HCT116 (cell line): ENCODE data around the gene ERAL1. TPM values are rescaled to one million over a fixed set of nuclear protein-coding genes. Genes with fewer than 3 reads are reported as not detected.

ENCODE experiments used
- ATAC-seq: fragments of 200-7000 bp; cut with Tn5 transposase; 2 replicates; pipeline ENCODE4 v1.9.1; 2020; ENCODE audit warnings: mild to moderate bottlenecking, moderate library complexity
- BruUV-seq: library from RNA; stranded (reverse); fragments of 400-500 nt; replicated peaks from 2 replicates; lab custom pipeline; 2021; lab: Mats Ljungman, UMichigan
- CTCF ChIA-PET: fragments of 300-600 bp; sonication (Branson Sonifier 250); formaldehyde crosslinking; loops from one replicate; lab custom pipeline; 2021; ENCODE audit warnings: antibody characterized with exemption; lab: Charles Lee
- POLR2A ChIA-PET: fragments of 300-600, 350-600 bp; sonication (Branson Sonifier 250); formaldehyde crosslinking; loops from one replicate; lab custom pipeline; 2021; ENCODE audit warnings: antibody characterized with exemption; lab: Charles Lee
- RAD21 ChIA-PET, 2 experiments: fragments of 300-600 bp; sonication (Branson Sonifier 250); formaldehyde crosslinking; loops; one replicate each; lab custom pipeline; 2023; ENCODE audit warnings: low total read pairs in 2 of 2; ENCODE audit not compliant: uncharacterized antibody in 2 of 2, unreplicated experiment in 2 of 2, low non-redundant PET in 1 of 2; lab: Charles Lee
- DNase-seq: peaks from one replicate; pipeline ENCODE4 v3.0.0-alpha.2; 2010; ENCODE audit warnings: low read depth, low spot score
- H2AFZ ChIP-seq: fragments of 200-600 bp; shearing (Covaris generic), sonication (generic); 2 replicates; pipeline ENCODE4 v1.6.1; 2017; ENCODE audit warnings: low read depth, mixed run types, mixed read lengths, antibody characterized with exemption, low read length; ENCODE audit not compliant: poor library complexity, severe bottlenecking
- H3K27ac ChIP-seq: 2 replicates; pipeline ENCODE4 v1.5.1; 2012; ENCODE audit warnings: low read depth, low read length
- H3K27me3 ChIP-seq: fragments of 200-600 bp; sonication (generic); 2 replicates; pipeline ENCODE4 v1.6.1; 2016; ENCODE audit warnings: mixed run types, low read length, mixed read lengths; ENCODE audit not compliant: insufficient read depth
- H3K36me3 ChIP-seq, 2 experiments: fragments of 200-500 bp in 1 of 2; fragments of 200-600 bp in 1 of 2; sonication (Bioruptor generic) in 1 of 2; sonication (generic) in 1 of 2; 2 replicates each; pipeline versions ENCODE4 v1.5.1 to v1.6.1; 2014 to 2016; ENCODE audit warnings: low read length in 2 of 2, inconsistent platforms in 1 of 2, mixed read lengths in 1 of 2, mixed run types in 1 of 2; ENCODE audit not compliant: insufficient read depth in 2 of 2, control insufficient read depth in 1 of 2
- H3K4me1 ChIP-seq, 2 experiments: fragments of 200-600 bp in 1 of 2; sonication (generic) in 1 of 2; 2 replicates each; pipeline versions ENCODE4 v1.5.1 to v1.6.1; 2012 to 2017; ENCODE audit warnings: low read length in 2 of 2, inconsistent platforms in 1 of 2, mild to moderate bottlenecking in 1 of 2, mixed read lengths in 1 of 2, mixed run types in 1 of 2, moderate library complexity in 1 of 2; ENCODE audit not compliant: insufficient read depth in 2 of 2, control insufficient read depth in 1 of 2
- H3K4me2 ChIP-seq: fragments of 200-600 bp; sonication (generic); 2 replicates; pipeline ENCODE4 v1.6.1; 2017; ENCODE audit warnings: mixed run types, low read length, mixed read lengths
- H3K4me3 ChIP-seq, 2 experiments: fragments of 200-600 bp in 1 of 2; sonication (generic) in 1 of 2; replicated peaks in 1 of 2; 2 replicates each; pipeline ENCODE4 v1.5.1; 2011 to 2016; ENCODE audit warnings: low read length in 2 of 2, control low read depth in 1 of 2, low read depth in 1 of 2, mild to moderate bottlenecking in 1 of 2, mixed read lengths in 1 of 2, mixed run types in 1 of 2
- H3K79me2 ChIP-seq: fragments of 200-600 bp; sonication (generic); 2 replicates; pipeline ENCODE4 v1.6.1; 2017; ENCODE audit warnings: mild to moderate bottlenecking, mixed run types, low read length, moderate library complexity, mixed read lengths; ENCODE audit not compliant: insufficient read depth
- H3K9ac ChIP-seq: fragments of 200-600 bp; sonication (generic); 2 replicates; pipeline ENCODE4 v1.6.1; 2016; ENCODE audit warnings: low read length, mixed read lengths
- H3K9me2 ChIP-seq: fragments of 200-600 bp; sonication (generic), shearing (Covaris generic); 2 replicates; pipeline ENCODE4 v1.6.1; 2017; ENCODE audit warnings: mixed run types, mild to moderate bottlenecking, moderate library complexity; ENCODE audit not compliant: insufficient read depth
- H3K9me3 ChIP-seq, 2 experiments: fragments of 200-500 bp in 1 of 2; fragments of 200-600 bp in 1 of 2; sonication (Bioruptor generic) in 1 of 2; sonication (generic) in 1 of 2; 2 replicates each; pipeline ENCODE4 v1.6.1; 2014 to 2017; ENCODE audit warnings: low read length in 2 of 2, mixed read lengths in 2 of 2, inconsistent platforms in 1 of 2, low read depth in 1 of 2, mild to moderate bottlenecking in 1 of 2, mixed run types in 1 of 2, moderate library complexity in 1 of 2; ENCODE audit not compliant: control insufficient read depth in 1 of 2, insufficient read depth in 1 of 2
- H4K20me1 ChIP-seq: fragments of 200-600 bp; sonication (generic), shearing (Covaris generic); 2 replicates; pipeline ENCODE4 v1.6.1; 2017; ENCODE audit warnings: mixed run types, mild to moderate bottlenecking, moderate library complexity; ENCODE audit not compliant: insufficient read depth
- CEBPB ChIP-seq: IDR thresholded peaks from 2 replicates; pipeline ENCODE4 v1.6.1; 2012; ENCODE audit warnings: low read depth
- ELF1 ChIP-seq: IDR thresholded peaks from 2 replicates; pipeline ENCODE4 v1.6.1; 2012; ENCODE audit warnings: low read depth, borderline replicate concordance
- EZH2 ChIP-seq: fragments of 200-600 bp; sonication (generic); IDR thresholded peaks from 2 replicates; pipeline ENCODE4 v1.6.1; 2017; ENCODE audit warnings: antibody characterized with exemption, mixed run types
- POLR2A ChIP-seq: IDR thresholded peaks from 2 replicates; pipeline ENCODE4 v1.7.0; 2011; ENCODE audit warnings: borderline replicate concordance; ENCODE audit not compliant: insufficient read depth, insufficient read length; ENCODE audit errors: extremely low read depth
- RAD21 ChIP-seq: IDR thresholded peaks from 2 replicates; pipeline ENCODE4 v1.6.1; 2012; ENCODE audit warnings: low read depth, mild to moderate bottlenecking
- SP1 ChIP-seq: IDR thresholded peaks from 2 replicates; pipeline ENCODE4 v1.6.1; 2012; ENCODE audit warnings: low read depth
- intact Hi-C: fragments of 100-400 bp; cut with micrococcal nuclease; formaldehyde crosslinking; loops from 2 replicates; pipeline ENCODE4 v1.10.0; 2022
- total RNA-seq: library from RNA; stranded (reverse); gene quantifications from one replicate; pipeline ENCODE4 v1.2.1, GENCODE V29; 2021; ENCODE audit not compliant: unreplicated experiment

The ERAL1 gene
- total RNA-seq, 1 experiment from 2014 or later: 52.0 TPM

- Histone ChIP-seq H3K36me3 (peaks cover 0 to 10% of the 10 kb centered on the region in 2 experiments; a peak in 3 of 4 replicates), H3K4me1 (peaks cover 0 to 5% of the 10 kb centered on the region in 2 experiments; a peak in 1 of 4 replicates), H3K9me2 (no peaks in the 10 kb centered on the region), H3K9me3 (no peaks in the 10 kb centered on the region), H3K4me3 (no peak overlapping the region), H3K27ac (no peak overlapping the region), H3K27me3 (no peaks in the 10 kb centered on the region), H3K4me2 (no peak overlapping the region)
- no peak for ATAC-seq
- CTCF ChIA-PET: no interaction called here
- TF ChIP-seq ELF1 (no peak), EZH2 (no peak), POLR2A (no peak), RAD21 (no peak), CEBPB (no peak)
- TF ChIP-seq, all 23 proteins: peak for 0
- DNase-seq: no peak
- BruUV-seq: no TSS peak
- Histone ChIP-seq H3K79me2 (no peaks in the 10 kb centered on the region), H4K20me1 (no peaks in the 10 kb centered on the region), H2AFZ (no peak overlapping the region), H3K9ac (no peak overlapping the region)
- ChIA-PET POLR2A (interaction anchor here (0.5 kb wide), 1 partner anchor 96 kb away, joined by 3 read pairs; no protein-coding TSS in a partner anchor), RAD21 (no interaction called here)
- intact Hi-C loops: no loop called here
These were observed 9.1 kb downstream of the ERAL1 start for GRCh38 chr17:28863953-28864352.

GRCh38 chr17:28864991-28865849, 10.4 kb downstream of the ERAL1 start:
- RAD21 ChIA-PET: no interaction called here
- Histone ChIP-seq H3K9me2 (no peaks in the 10 kb centered on the region), H3K4me2 (no peak overlapping the region), H2AFZ (no peak overlapping the region), H4K20me1 (no peaks in the 10 kb centered on the region), H3K79me2 (no peaks in the 10 kb centered on the region), H3K27me3 (no peaks in the 10 kb centered on the region), H3K27ac (no peak overlapping the region), H3K9ac (no peak overlapping the region), H3K36me3 (peaks cover 0 to 8% of the 10 kb centered on the region in 2 experiments; a peak in 3 of 4 replicates), H3K9me3 (no peaks in the 10 kb centered on the region), H3K4me3 (no peak overlapping the region), H3K4me1 (peaks cover 0 to 5% of the 10 kb centered on the region in 2 experiments; a peak in 1 of 4 replicates)
- no TSS peak for BruUV-seq
- POLR2A ChIA-PET: no interaction called here
- CTCF ChIA-PET: no interaction called here
- no peak for TF ChIP-seq SP1
- intact Hi-C loops: no loop called here
- DNase-seq (no peak), ATAC-seq (0 out of 2 replicates have a peak, but pooled peaks have one; percentile 6)
